D721Med (cell line): Measurements from ENCODE around the gene ATP7B.

Experiments used
- DNase-seq: peaks from one replicate; pipeline ENCODE4 v3.0.0; 2011; ENCODE audit warnings: low spot score; ENCODE audit not compliant: insufficient read length
- FAIRE-seq: peaks from 2 replicates; lab custom pipeline; 2011; peaks lifted over from hg19 to GRCh38; lab: Jason Lieb, UNC
- CTCF ChIP-seq: IDR thresholded peaks from 2 replicates; pipeline ENCODE4 v1.5.1; 2012; ENCODE audit warnings: mild to moderate bottlenecking, control low read depth; ENCODE audit not compliant: insufficient read depth; ENCODE audit errors: missing control alignments

The ATP7B gene

GRCh38 chr13:51923983-51924539 is 87.2 kb downstream of the ATP7B start:
- TF ChIP-seq CTCF = no peak
- DNase-seq = no peak
- FAIRE-seq = no peak

- no peak for DNase-seq
- FAIRE-seq = no peak
- TF ChIP-seq CTCF = no peak
Measured at GRCh38 chr13:51922771-51923480, 88.3 kb downstream of the ATP7B start.

GRCh38 chr13:51921790-51922740 is 89.2 kb downstream of the ATP7B start:
- TF ChIP-seq CTCF = no peak
- no peak for DNase-seq
- FAIRE-seq = no peak

GRCh38 chr13:51920786-51921185 is 90.5 kb downstream of the ATP7B start:
- FAIRE-seq (no peak), DNase-seq (no peak)
- no peak for TF ChIP-seq CTCF

GRCh38 chr13:51920267-51920666 is 91.0 kb downstream of the ATP7B start:
- TF ChIP-seq CTCF = no peak
- no peak for FAIRE-seq
- DNase-seq = no peak

GRCh38 chr13:51919531-51919930 is 91.7 kb downstream of the ATP7B start:
- TF ChIP-seq CTCF = no peak
- FAIRE-seq (no peak), DNase-seq (no peak)
